G401.6 (cell line): ENCODE results near the gene NSUN2.

ENCODE experiments used
- FAIRE-seq: peaks from 2 replicates; lab custom pipeline; 2012; peaks lifted over from hg19 to GRCh38; lab: Jason Lieb, UNC

Gene NSUN2

DNA sequence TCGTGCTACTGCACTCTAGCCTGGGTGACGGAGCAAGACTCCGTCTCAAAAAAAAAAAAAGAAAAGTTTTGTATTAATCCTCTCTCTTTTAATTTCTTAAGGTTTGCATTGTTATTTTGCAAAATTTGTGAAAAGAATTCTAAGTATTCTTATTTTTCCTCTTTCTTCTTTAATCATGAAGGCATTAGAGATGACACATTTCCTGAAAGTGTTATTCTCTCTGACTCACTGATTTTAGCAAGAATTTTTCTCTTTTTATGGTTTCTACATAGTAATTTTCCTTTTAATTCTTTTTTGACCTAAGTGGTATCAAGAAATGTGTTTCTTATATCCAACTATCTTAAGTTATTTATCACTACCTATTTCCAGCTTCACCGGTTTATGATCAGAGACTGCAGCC lies 78.0 kb downstream of the NSUN2 start:
- no peak for FAIRE-seq

DNA sequence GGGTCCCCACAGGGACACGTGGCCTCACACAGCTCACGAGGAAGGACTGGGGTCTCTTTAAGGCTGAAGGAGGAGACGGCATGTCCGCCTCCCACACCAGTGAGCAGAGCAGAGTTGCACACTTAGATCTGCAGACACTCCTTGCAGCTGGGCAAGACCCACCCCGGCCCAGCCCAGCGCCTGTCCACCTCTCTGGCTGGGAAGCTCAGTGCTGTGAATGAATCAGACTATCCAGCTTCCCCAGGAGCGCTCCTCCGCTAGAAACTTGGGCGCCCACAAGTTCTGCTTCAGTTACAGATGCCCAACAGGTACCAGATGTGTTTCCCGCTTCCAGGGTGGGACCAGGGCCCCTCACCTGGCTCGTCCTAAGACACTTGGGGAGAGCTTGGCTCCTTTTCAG lies 78.9 kb downstream of the NSUN2 start:
- FAIRE-seq = no peak

DNA sequence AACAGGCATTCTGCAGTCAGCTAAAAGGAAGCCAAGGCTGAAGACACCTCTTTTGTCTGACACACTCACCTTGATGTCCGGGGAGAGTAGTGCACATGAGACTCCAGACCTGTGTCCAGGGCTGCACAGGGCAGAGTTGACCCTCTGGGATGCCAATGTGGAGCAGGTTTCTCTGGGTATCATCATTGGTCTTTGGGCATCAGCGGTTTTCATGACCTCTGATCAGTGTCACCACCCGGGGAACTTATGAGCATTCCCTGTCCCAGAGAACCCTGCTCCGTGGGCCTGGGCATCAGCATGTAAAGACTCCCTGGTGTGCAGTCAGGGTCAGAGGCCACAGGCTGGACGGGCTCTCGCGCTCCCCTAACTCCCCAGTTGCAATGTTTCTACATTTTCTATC lies 80.2 kb downstream of the NSUN2 start:
- FAIRE-seq = no peak

DNA sequence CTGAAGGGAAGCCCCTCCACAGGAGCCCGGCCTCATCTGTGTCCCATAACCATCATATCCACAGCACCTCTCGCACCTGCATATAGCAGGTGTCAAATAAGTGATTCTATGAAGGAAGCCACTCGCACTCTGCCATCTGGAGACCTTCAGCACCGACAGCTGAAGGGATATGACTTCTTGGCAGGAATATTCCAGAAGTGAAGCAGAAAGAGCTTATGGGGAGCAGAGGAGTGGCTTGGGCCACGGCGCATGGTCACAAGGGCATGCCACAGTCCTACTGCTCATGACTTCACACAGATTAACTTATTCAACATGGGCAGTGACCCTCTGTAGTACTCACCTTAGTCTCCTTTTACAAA lies 80.9 kb downstream of the NSUN2 start:
- no peak for FAIRE-seq

DNA sequence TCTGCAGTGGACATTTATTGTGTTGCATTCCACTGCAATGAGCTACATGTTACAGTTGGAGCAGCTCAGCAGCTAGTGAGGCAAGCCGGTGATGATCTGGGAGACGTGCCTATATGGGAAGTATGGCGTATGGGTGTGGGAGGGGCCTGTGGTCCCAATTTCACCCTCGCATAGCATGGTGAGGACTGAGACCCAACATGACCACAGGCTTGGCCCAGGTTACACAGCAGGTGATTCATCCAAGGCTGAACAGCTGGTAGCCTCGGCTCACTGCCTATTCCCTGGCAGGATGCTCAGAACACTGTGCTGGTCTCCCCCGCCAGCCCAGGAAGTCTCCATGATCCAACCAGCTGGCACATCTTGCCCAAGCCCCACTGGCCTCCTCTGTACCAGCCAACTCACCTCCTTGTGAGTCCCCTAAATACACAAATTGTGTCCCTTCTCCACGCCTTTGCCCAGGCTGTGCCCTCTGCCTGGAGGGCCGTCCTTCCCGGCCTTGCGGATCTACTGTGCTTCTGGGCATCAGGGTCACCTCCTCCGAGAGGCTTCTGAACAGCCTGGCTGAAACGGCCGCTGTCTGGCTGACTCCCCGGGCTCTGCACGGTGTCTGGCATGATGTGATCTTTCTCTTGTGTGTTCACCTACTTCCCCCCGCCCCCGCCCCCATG lies 81.4 kb downstream of the NSUN2 start:
- FAIRE-seq = no peak

DNA sequence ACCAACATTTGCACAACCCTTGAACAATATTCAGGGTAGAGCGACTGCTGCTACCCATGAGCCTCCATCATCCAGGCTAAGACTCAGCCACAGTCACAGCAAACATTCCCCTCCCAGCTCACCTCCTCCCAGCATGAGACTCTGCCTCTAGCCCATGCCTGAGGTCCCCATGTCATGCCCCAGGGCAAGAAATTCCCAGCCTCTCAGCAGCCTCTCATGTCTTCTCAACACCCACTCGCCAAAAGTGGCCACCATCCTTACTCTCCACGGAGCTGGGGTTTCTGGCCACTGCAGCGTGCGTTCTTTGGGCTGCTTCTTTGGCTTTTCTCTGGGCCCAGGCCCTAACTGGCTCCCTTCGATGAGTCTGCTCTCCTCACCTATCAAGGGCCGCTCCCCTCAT lies 82.2 kb downstream of the NSUN2 start:
- FAIRE-seq = no peak
